ENCODE results near the gene MB21D2.

MB21D2 gene

DNA sequence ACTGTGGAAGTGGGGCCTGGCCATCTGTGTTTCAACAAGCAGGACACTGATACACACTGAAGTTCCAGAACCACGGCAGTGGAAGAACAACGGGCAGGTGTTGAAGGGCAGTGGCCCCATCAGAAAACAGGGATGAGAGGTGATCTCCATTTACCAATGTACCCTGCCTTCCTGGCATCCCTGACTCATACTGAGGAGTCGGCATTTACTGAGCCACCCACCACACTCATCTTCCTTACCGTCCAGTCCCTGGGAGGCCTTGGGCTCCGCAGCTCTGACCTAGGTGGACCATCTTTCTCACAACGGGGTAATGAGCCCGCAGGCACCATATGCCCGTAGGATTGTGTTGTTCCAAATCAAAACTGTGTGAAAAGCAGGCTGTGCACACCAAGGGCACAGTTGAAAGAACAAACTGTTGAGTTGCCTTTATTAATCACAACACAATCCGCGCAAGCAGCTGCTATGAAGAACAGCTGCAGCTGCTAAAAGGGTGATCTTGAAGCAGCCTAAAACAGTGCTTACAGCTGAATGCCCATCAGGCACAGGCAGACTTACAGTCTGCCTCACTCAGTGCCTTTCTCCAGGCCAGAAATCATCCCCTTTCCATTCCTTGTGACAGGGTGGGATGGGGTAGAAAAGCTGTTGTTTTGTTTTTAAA, 12.9 kb downstream of the MB21D2 start:
- no peak for DNase-seq (ENCODE audit: low read depth)
- TF ChIP-seq, protein P1, sequence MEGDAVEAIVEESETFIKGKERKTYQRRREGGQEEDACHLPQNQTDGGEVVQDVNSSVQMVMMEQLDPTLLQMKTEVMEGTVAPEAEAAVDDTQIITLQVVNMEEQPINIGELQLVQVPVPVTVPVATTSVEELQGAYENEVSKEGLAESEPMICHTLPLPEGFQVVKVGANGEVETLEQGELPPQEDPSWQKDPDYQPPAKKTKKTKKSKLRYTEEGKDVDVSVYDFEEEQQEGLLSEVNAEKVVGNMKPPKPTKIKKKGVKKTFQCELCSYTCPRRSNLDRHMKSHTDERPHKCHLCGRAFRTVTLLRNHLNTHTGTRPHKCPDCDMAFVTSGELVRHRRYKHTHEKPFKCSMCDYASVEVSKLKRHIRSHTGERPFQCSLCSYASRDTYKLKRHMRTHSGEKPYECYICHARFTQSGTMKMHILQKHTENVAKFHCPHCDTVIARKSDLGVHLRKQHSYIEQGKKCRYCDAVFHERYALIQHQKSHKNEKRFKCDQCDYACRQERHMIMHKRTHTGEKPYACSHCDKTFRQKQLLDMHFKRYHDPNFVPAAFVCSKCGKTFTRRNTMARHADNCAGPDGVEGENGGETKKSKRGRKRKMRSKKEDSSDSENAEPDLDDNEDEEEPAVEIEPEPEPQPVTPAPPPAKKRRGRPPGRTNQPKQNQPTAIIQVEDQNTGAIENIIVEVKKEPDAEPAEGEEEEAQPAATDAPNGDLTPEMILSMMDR (conservative IDR thresholded peaks at IDR 0.05; ENCODE audit: low read depth, low read length) = no peak
- no peak overlapping the region for H3K4me3 ChIP-seq (ENCODE audit: low read length)

DNA sequence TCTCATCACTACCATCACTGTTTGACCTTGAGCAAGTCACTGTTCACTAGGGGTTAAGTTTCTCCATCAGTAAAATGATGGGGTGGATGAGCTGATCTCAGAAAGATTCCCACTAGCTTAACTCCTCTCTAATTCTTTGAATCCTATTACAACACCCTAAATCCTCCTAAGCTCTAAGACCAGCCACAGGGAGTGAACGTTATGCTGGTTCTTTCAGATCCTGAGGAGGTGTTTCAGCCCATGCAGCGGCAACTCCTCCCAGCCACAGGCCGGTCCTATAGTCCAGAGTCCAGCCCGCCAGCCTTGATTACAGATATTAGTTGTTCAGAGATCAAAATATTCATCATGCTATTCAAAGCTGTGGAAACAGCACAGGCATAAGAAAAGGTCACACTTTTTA, 15.1 kb downstream of the MB21D2 start:
- TF ChIP-seq, protein P1 (conservative IDR thresholded peaks at IDR 0.05; ENCODE audit: low read depth, low read length) = no peak
- no peak for DNase-seq (ENCODE audit: low read depth)
- no peak overlapping the region for H3K4me3 ChIP-seq (ENCODE audit: low read length)

DNA sequence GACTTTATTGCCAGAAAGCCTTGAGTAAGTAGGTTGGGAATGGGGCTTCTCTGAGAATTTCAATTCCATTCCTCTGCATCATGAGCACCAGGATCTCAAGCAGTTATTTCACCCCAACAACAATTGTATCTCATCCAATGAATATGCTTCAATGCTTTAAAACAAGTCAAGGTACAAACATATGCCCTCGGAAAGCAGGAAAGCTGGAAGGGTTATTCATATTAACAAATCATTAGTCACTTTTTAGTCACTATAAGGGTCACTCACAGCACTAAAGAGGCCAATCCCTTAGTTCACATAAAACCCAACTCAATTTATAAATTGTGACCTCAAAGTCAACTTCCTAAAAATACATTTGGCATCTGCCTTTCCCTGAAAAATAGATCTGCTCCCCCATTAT, 16.2 kb downstream of the MB21D2 start:
- no peak for DNase-seq (ENCODE audit: low read depth)
- no peak overlapping the region for H3K4me3 ChIP-seq (ENCODE audit: low read length)
- TF ChIP-seq, protein P1 (conservative IDR thresholded peaks at IDR 0.05; ENCODE audit: low read depth, low read length) = no peak

DNA sequence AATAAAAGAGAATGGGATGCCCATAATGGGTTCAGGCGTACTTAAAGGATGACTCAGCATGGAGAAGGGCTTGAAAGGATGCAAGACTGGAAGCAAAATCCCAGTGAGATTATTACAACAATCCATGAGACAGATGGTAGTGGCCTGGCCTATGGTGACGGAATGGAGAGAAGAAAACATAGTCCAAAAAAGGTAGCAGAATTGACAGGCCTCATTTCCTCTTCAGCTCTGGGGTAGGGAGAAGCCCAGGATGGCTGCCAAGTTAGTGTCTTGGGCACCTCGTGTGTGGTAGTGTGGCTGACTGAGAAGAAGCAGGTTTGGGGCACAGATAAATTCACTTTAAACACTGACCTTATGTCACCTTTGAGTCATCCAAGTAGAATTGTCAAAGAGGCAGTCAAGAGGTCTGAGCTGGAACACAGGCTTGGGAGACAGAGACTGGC, 18.1 kb downstream of the MB21D2 start:
- DNase-seq (ENCODE audit: low read depth) = no peak
- H3K4me3 ChIP-seq (ENCODE audit: low read length) = no peak overlapping the region
- TF ChIP-seq, protein P1 (conservative IDR thresholded peaks at IDR 0.05; ENCODE audit: low read depth, low read length) = no peak

DNA sequence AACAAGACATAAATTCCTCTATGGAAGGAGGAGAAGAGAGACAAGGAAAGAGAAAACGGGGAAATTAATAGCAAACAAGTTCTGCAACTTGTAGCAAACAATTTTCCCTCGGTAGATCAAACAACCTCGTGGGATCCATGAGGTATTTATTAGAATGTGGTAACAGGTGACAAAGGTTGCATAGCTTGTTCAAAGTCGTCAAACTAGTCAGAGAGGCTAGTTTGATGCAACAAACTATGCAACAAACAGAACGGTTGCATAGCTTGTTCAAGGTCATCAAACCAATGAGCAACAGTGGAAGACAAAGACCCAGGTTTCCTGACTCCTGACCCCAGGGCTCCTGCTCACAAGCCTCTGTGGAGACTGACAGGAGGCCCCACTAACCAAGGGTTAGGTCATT, 20.7 kb downstream of the MB21D2 start:
- H3K4me3 ChIP-seq (ENCODE audit: low read length) = no peak overlapping the region
- DNase-seq (ENCODE audit: low read depth) = no peak
- TF ChIP-seq, protein P1 (conservative IDR thresholded peaks at IDR 0.05; ENCODE audit: low read depth, low read length) = no peak

DNA sequence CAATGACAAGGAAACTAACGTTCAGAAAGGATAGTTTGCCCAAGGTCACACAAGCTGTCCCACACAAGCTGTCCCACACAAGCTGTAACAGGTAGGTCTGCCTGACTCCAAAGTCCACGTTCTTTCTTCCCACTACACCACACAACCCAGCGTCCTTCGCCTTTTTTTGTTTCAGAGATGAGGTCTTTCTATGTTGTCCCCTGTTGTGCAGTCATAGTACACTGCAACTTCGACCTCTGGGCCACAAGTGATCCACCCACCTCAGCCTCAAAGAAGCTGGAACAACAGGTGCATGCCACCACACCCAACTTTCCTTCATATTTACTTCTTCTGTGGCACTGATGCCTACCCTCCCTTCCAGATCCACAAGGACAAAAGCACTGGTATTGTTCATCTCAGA, 21.4 kb downstream of the MB21D2 start:
- DNase-seq (ENCODE audit: low read depth) = no peak
- TF ChIP-seq, protein P1 (conservative IDR thresholded peaks at IDR 0.05; ENCODE audit: low read depth, low read length) = no peak
- no peak overlapping the region for H3K4me3 ChIP-seq (ENCODE audit: low read length)

DNA sequence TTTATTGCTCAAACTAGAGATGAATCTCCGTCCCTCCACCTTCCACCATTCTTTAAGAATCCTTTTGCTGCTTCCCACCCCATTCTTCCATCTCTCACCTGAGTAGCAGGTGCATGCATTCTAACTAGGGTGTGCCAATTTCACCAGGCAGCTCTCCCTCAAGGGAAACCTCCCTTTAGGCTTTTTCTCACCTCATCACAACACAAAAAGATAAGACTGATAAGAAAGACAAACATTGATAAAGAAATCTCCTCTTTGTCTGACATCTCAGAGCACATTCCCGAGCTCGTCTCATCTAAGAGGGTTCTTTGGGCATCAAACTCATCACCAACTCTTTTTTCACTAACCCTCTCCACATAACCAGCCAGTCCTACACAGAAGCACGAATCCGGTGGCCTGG, 23.0 kb downstream of the MB21D2 start:
- no peak overlapping the region for H3K4me3 ChIP-seq (ENCODE audit: low read length)
- no peak for DNase-seq (ENCODE audit: low read depth)
- TF ChIP-seq, protein P1 (conservative IDR thresholded peaks at IDR 0.05; ENCODE audit: low read depth, low read length) = no peak
